Measurements from ENCODE around the gene SLIT3.

SLIT3 gene

GRCh38 chr5:168886157-168886556, 414.8 kb downstream of the SLIT3 start:
- no peak for DNase-seq (ENCODE audit: low spot score)

- DNase-seq (ENCODE audit: low spot score), result no peak
These were observed 415.4 kb downstream of the SLIT3 start for GRCh38 chr5:168885324-168886120.

- DNase-seq (ENCODE audit: low spot score), result no peak
These were observed 416.9 kb downstream of the SLIT3 start for GRCh38 chr5:168883991-168884390.

- DNase-seq (ENCODE audit: low spot score), result no peak
These were observed 417.6 kb downstream of the SLIT3 start for GRCh38 chr5:168883281-168883741.

- no peak for DNase-seq (ENCODE audit: low spot score)
These were observed 418.7 kb downstream of the SLIT3 start for GRCh38 chr5:168882283-168882682.

GRCh38 chr5:168881427-168882149, 419.4 kb downstream of the SLIT3 start:
- DNase-seq (ENCODE audit: low spot score), result no peak

GRCh38 chr5:168879929-168880328, 421.0 kb downstream of the SLIT3 start:
- no peak for DNase-seq (ENCODE audit: low spot score)

- DNase-seq (ENCODE audit: low spot score), result no peak
These were observed 421.6 kb downstream of the SLIT3 start for GRCh38 chr5:168879331-168879730.

GRCh38 chr5:168878135-168878745, 422.7 kb downstream of the SLIT3 start:
- no peak for DNase-seq (ENCODE audit: low spot score)

- no peak for DNase-seq (ENCODE audit: low spot score)
These were observed 423.6 kb downstream of the SLIT3 start for GRCh38 chr5:168877132-168877892.

GRCh38 chr5:168876419-168876818, 424.5 kb downstream of the SLIT3 start:
- no peak for DNase-seq (ENCODE audit: low spot score)

GRCh38 chr5:168875832-168876231, 425.1 kb downstream of the SLIT3 start:
- no peak for DNase-seq (ENCODE audit: low spot score)

GRCh38 chr5:168874713-168875380, 426.1 kb downstream of the SLIT3 start:
- DNase-seq (ENCODE audit: low spot score), result no peak

- DNase-seq (ENCODE audit: low spot score), result no peak
These were observed 428.7 kb downstream of the SLIT3 start for GRCh38 chr5:168872246-168872645.

GRCh38 chr5:168870910-168871309, 430.0 kb downstream of the SLIT3 start:
- DNase-seq (ENCODE audit: low spot score), result no peak

GRCh38 chr5:168869615-168870227, 431.2 kb downstream of the SLIT3 start:
- no peak for DNase-seq (ENCODE audit: low spot score)

GRCh38 chr5:168867241-168867640, 433.7 kb downstream of the SLIT3 start:
- DNase-seq (ENCODE audit: low spot score), result no peak

- DNase-seq (ENCODE audit: low spot score), result no peak
These were observed 435.0 kb downstream of the SLIT3 start for GRCh38 chr5:168865968-168866367.

- DNase-seq (ENCODE audit: low spot score), result no peak
These were observed 437.9 kb downstream of the SLIT3 start for GRCh38 chr5:168863021-168863420.

GRCh38 chr5:168860503-168860902, 440.4 kb downstream of the SLIT3 start:
- DNase-seq (ENCODE audit: low spot score), result no peak

GRCh38 chr5:168860081-168860480, 440.9 kb downstream of the SLIT3 start:
- DNase-seq (ENCODE audit: low spot score), result no peak

Data from CD4-positive, alpha-beta T cell treated with Interleukin-2 at 100 ng/mL for 4 hours (primary cell).